ES-I3 (cell line): ENCODE results near the gene GTPBP1.

ENCODE experiments used
- H3K36me3 ChIP-seq: 2 replicates; pipeline ENCODE4 v1.6.1; 2013; ENCODE audit warnings: mild to moderate bottlenecking, low read length, control low read depth, moderate library complexity; ENCODE audit not compliant: insufficient read depth
- H3K4me1 ChIP-seq: 2 replicates; pipeline ENCODE4 v1.6.1; 2013; ENCODE audit warnings: mild to moderate bottlenecking, control low read depth, low read length; ENCODE audit not compliant: insufficient read depth
- H3K9ac ChIP-seq: 2 replicates; pipeline ENCODE4 v1.6.1; 2013; ENCODE audit warnings: low read depth, mild to moderate bottlenecking, low read length, moderate library complexity
- H3K9me3 ChIP-seq: 2 replicates; pipeline ENCODE4 v1.6.1; 2013; ENCODE audit warnings: mild to moderate bottlenecking, low read length, moderate library complexity; ENCODE audit not compliant: control insufficient read depth, insufficient read depth

The GTPBP1 gene

DNA sequence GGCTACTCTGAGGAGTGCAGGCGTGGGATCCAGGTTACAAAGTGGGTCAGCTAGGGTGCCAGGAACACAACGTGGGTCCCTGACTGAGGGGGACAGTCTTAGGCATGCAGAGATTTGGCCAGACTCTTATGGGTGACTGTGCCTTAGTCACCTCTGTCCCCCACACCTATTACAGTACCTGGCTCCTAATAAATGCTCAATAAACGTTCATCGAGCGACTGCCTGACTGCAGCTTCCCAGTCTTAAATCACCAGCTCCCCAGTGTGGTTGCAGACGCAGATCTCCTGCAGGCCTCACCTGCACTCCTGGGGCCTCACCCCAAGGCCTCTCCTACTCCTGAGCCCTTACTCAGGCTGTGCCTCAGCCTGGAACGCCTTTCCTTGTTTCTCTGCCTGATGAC, 53.3 kb downstream of the GTPBP1 start:
- Histone ChIP-seq H3K4me1 (peaks cover 17% of the 10 kb centered on the region; the same call in 1 of the 2 replicates), H3K36me3 (no peaks in the 10 kb centered on the region), H3K9ac (no peak overlapping the region), H3K9me3 (no peaks in the 10 kb centered on the region)

DNA sequence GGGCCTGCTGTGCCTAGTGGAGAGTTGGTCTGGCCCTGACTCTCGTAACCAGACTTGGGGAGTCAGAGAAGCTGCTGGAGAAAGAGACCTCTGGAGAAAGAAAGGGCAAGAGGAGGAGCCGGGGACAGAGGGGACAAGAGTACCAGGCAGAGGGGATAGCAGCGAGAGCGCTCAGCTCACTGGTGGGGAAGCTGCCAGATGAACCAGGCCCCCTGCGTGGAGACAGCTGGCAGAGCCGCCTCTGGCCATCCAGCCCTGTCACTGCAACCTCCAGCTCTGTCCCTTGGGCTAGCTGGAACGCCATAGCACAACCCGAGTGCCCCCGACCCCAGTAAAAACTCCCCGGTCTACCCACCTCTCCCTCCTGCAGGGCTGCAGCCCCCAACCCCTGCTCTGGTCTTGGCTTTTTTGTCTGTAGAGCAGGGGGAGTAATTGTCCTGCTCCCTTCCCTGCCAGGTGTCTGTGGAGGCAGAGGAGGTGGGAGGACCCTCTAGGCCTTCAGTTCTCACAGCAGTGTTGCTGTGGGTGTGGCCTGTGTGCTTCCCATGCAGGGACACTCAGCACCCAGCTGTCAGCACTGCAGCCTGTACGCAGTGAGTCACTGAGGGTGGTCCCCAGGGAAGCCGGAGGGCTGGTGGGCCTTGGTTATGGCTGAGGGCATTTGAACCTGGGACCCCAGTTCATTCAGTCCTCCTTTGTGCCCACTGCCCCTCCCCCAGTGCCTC, 54.9 kb downstream of the GTPBP1 start:
- no peaks in the 10 kb centered on the region for H3K9me3 ChIP-seq
- H3K4me1 ChIP-seq: peaks cover 13% of the 10 kb centered on the region; the same call in 1 of the 2 replicates
- no peak overlapping the region for H3K9ac ChIP-seq
- H3K36me3 ChIP-seq: no peaks in the 10 kb centered on the region

DNA sequence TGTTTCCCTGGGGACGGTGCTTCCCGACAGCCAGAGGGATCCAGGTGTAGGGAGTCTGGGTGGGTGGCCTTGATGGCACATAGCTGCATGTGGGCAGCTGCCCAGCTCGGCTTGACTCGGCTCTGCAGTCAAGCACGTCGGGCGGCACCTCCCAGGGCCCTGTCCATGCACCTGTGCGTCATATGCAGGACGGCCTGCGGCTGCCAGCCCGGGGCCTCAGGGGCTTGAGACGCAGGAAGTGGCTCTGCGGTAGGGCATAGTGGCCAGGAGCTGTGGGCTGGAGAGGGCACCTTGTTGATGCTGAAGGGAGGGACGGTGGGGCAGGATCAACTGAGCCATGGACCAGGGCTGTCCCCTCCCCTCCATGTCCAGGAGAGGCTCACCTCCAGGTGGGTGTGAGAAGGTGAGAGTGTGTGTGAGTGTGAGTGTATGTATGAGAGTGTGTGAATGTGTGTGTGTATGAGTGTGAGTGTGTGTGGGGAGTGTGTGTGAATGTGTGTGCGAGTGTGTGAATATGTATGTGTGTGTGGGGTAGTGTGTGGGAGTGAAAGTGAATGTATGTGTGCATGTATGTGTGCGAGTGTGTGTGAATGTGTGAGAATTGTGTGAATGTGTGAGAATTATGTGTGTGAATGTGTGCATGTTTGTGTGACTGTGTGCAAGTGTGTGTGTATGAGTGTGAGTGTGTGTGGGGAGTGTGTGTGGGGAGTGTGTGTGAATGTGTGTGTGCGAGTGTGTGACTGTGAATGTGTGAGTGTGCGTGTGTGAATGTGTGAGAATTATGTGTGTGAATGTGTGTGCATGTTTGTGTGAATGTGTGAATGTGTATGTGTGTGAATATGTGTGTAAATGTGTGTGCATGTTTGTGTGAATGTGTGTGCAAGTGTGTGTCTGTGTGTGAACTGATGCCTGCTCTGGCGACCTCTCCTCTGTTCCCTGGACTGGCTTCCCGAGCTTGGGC, 55.7 kb downstream of the GTPBP1 start:
- Histone ChIP-seq H3K4me1 (peaks cover 12% of the 10 kb centered on the region; the same call in 1 of the 2 replicates), H3K9ac (no peak overlapping the region)

DNA sequence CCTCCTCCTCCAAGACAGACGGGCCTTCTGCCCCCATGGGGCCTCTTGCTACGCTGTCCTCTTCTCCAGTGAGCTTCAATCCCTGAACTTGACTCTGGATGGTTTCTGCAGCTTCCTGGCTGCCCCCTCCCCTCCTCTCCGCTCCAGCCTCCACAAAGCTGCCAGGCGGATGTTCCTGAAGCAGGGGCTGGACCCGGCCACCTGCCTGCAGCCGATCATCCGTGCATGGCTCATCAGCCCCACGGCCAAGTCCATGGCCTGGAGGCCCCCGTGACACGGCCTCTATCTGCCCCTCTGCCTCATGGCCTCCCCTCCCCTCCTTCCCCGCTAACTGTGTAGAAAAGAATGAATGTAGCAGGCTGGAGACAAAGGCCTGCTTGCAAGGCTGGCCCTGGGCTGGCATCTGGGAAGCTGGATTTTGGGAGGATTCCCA, 56.8 kb downstream of the GTPBP1 start:
- no peaks in the 10 kb centered on the region for H3K9me3 ChIP-seq
- H3K36me3 ChIP-seq: no peaks in the 10 kb centered on the region
- H3K4me1 ChIP-seq: peaks cover 6% of the 10 kb centered on the region; the same call in 1 of the 2 replicates
- H3K9ac ChIP-seq: no peak overlapping the region

More for the DNA sequence above, 55.7 kb downstream of the GTPBP1 start:
- H3K9me3 ChIP-seq: no peaks in the 10 kb centered on the region
- no peaks in the 10 kb centered on the region for H3K36me3 ChIP-seq

DNA sequence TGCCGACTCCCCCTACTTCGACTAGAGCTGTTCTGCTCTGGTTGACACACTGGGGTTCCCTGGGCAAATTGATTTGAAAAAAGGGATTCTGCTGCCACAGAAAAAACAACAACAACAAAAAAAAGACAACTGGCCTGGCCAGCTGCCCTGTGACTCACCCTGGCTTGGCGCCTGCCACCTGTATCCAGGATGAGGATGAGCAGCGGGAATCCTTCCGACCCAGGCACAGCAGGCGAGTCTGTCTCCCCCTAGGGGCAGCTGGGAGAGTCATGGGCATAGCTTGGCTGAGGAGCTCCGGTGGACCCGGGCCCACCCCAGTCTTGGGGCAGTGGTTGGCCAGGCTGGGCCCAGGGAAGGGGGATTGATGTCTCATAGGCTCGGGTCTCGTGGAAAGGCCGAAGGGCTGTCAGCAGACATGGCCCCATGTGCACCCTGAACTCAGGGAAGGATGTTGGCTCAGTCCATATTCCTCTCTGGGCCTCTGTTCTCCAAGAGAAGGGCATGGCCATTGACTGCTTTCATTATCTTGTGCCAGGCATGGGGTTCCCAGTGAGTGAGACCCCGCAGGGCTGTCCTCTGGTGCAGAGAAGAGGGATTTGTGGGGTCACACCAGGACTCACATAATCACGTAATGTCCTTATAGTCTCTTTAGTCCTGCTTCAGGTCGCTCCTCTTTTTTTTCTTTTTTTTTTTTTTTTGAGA, 60.5 kb downstream of the GTPBP1 start:
- no peaks in the 10 kb centered on the region for H3K4me1 ChIP-seq
- H3K9ac ChIP-seq: no peak overlapping the region
- no peaks in the 10 kb centered on the region for H3K9me3 ChIP-seq
- no peaks in the 10 kb centered on the region for H3K36me3 ChIP-seq

DNA sequence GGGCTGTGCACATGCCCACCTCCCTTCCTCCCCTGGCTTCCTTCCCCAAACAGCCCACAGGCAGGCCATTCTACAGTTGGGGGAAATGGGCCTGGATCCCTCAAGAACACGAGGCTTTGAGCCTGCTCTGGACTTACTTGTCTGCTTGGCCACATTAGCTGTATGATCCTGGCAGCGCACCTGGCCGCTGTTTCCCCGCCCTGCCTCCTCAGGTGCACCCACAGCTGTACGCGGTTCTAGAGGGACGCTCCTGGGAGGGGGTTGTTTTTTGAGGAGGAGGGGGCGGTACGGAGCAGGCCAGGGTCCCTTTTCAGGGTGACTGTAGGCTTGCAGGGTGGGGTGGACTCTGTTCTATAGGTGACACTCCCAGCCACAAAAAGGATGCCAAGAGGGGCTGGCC, 61.6 kb downstream of the GTPBP1 start:
- no peaks in the 10 kb centered on the region for H3K36me3 ChIP-seq
- no peak overlapping the region for H3K9ac ChIP-seq
- H3K4me1 ChIP-seq: no peaks in the 10 kb centered on the region
- no peaks in the 10 kb centered on the region for H3K9me3 ChIP-seq

DNA sequence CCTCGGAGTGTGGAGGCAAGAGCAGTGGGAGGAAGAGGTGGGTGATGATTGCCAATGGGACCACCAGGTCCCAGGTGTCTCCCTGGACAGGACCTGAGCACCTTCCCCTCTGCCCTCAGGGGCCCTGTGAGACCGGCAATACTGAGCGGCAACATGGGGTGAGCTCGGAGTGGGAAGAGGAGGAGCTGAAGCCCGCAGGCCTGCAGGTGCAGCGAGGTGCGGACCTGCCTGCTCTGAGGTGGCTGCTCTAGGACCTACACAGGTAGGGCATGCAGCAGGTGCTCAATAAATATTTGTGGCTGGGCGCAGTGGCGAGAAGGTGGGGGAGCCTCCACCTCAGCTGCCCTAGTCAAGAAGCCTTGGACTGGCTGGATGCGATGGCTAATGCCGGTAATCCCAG, 62.3 kb downstream of the GTPBP1 start:
- Histone ChIP-seq H3K36me3 (no peaks in the 10 kb centered on the region), H3K9ac (no peak overlapping the region), H3K4me1 (no peaks in the 10 kb centered on the region), H3K9me3 (no peaks in the 10 kb centered on the region)

DNA sequence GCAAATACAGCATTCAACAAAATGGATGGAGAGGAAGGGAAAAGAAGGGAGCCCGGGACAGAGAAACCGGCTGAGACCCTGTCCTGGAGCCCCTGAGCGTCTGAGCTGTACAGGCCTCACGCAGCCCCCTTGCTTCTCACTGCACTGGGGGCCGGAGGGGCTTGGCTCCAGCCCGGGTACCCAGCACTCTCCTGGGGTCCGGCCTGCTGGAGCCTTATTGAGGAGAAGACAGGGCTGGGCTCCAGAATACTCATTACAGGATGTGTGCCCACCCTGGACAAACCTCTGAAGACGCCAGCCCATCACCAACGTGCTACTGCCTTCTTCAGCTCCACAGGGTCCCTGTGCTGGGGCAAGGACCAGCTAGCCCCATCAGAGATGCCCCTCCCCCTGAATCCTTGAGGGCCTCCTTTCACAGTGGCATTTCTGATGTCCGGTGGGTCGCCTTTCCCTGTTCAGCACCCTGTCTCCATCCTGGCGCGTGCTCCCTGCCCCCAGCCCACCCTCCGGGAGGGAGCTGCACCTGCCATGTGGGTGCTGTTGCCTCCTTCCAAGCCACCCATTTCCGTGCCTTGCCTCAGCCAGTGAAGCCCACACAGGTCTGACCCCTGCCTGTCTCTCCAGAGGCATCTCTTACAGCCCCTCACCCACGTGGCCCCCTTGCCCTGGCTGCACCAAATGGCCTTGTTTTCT, 64.7 kb downstream of the GTPBP1 start:
- H3K9ac ChIP-seq: no peak overlapping the region
- peaks cover 7% of the 10 kb centered on the region; the same call in 1 of the 2 replicates for H3K4me1 ChIP-seq
- no peaks in the 10 kb centered on the region for H3K9me3 ChIP-seq
- no peaks in the 10 kb centered on the region for H3K36me3 ChIP-seq

DNA sequence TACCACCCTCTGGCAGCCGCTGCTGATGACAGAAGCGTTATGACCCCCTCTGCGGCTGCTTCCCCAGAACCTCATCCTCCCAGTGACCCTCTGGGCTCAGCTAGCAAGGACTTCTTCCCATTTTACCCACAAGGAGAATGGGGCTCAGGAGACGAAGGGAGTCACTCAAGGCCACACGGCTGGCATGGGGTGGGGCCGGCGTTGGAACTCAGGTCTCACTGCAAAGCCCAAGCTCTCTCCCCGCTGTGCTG, 66.8 kb downstream of the GTPBP1 start:
- H3K4me1 ChIP-seq: peaks cover 14% of the 10 kb centered on the region; the same call in 1 of the 2 replicates
- no peaks in the 10 kb centered on the region for H3K9me3 ChIP-seq
- H3K36me3 ChIP-seq: no peaks in the 10 kb centered on the region
- no peak overlapping the region for H3K9ac ChIP-seq

DNA sequence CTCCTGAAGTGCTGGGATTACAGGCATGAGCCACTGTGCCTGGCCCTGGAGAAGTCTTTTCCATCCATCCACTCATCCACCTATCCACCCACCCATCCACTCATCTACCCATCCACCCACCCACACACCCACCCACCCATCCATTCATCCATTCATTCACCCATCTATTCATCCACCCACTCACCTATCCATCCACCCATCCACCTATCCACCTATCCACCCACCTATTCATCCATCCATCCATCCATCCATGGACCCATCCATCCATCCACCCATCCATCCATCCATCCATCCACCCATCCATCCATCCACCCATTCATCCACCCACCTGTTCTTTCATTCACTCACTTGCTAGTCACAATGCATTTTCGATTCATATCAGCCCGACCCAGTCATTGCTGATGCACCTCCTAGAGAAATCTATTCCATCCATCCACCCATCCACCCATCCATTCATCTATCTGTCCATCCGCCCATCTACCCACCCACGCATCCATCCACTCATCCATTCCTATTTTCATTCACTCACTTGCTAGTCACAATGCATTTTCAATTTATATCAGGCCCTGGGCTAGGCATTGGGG, 67.7 kb downstream of the GTPBP1 start:
- Histone ChIP-seq H3K36me3 (no peaks in the 10 kb centered on the region), H3K4me1 (peaks cover 14% of the 10 kb centered on the region; the same call in 1 of the 2 replicates), H3K9me3 (no peaks in the 10 kb centered on the region), H3K9ac (no peak overlapping the region)

DNA sequence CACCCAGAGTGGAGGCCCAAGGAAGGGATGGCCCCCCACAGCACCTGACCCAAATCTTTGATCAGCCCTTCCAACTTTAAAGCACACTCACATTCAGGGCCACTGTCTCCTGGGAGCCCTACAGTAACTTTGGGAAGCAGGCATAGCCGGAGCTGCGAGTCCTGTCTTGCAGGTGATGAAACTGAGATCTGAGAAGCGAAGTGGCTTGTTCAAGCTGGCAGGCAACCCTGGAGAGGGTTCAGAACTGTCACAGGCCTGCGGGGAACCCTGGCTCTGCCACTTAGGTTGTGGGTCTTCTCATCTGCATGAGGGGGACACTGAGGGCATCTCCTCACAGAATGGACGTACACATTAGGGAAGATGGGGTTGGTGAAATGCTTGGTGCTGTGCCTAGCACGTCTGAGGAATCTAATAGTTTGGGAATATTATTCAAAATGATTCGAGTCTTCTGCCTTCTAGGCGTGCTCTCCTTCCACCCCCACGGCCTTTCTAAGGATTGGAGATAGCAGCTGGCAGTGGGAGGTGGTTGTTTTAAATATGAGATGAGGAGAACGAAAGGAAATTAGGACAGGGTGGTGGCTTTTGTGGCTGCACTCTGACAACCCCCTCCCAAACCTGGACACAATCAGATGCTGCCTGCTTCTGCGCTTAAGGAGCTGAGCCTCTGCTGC, 68.9 kb downstream of the GTPBP1 start:
- Histone ChIP-seq H3K36me3 (no peaks in the 10 kb centered on the region), H3K4me1 (peaks cover 14% of the 10 kb centered on the region; the same call in 1 of the 2 replicates), H3K9me3 (no peaks in the 10 kb centered on the region), H3K9ac (no peak overlapping the region)

DNA sequence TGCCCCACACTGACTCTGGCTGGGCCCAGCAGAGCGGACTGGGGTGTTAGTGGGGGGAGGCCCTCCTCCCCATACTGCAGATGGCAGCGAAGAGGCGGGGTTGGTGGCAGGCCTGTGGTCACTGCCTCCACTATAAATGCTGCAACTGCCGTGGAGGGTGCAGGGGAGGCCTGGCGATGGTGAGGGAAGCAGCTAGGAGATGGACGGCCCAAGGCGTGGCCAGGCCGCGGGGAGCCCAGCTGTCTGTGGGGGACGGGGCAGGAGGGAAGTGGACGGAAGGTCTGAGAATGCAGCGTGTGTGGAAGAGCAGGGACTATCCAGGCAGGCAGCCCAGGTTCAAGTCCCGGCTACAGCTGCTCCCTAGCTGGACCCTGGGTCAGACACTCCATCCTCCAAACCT, 69.9 kb downstream of the GTPBP1 start:
- Histone ChIP-seq H3K9ac (no peak overlapping the region), H3K9me3 (no peaks in the 10 kb centered on the region), H3K36me3 (no peaks in the 10 kb centered on the region), H3K4me1 (peaks cover 14% of the 10 kb centered on the region; the same call in 1 of the 2 replicates)

DNA sequence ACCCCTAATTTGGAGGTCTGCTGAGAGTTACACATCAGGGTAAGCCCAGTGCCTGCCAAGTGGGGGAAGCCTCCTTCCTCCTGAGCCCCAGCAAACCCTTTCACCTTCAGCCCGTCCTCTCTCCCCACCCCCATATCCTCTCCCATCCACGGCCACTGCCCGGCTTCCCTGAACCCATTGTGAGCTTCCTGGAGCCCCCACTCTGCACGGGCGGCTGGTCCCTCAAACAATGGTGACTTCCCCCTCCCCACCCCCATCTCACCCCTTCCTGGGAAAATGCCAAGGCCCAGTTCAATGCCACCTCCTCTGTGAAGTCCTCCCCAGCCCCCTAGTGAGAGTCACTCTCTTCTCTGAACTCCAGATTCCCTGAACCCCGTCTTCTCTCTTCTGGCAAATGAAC, 70.3 kb downstream of the GTPBP1 start:
- Histone ChIP-seq H3K4me1 (peaks cover 14% of the 10 kb centered on the region; the same call in 1 of the 2 replicates), H3K36me3 (no peaks in the 10 kb centered on the region), H3K9ac (no peak overlapping the region), H3K9me3 (no peaks in the 10 kb centered on the region)
